IMR-90 (cell line): ENCODE measurements around the gene HSD11B1L. TPM values are rescaled to one million over a fixed set of nuclear protein-coding genes. Genes with fewer than 3 reads are reported as not detected.

Source experiments
- ATAC-seq: fragments of 200-7000 bp; cut with Tn5 transposase; 2 replicates; pipeline ENCODE4 v1.9.1; 2020; ENCODE audit warnings: low read depth, mild to moderate bottlenecking, moderate library complexity
- BruUV-seq: library from RNA; stranded (reverse); fragments of 400-500 nt; replicated peaks from 2 replicates; lab custom pipeline; 2021; lab: Mats Ljungman, UMichigan
- CTCF ChIA-PET: fragments of 300-600 bp; formaldehyde crosslinking; extraction: SDS; loops from one replicate; lab custom pipeline; 2021; ENCODE audit warnings: antibody characterized with exemption; lab: Yijun Ruan, JAX
- POLR2A ChIA-PET: fragments of 300-600 bp; sonication (Branson Sonifier 250); formaldehyde crosslinking; loops from one replicate; lab custom pipeline; 2022; ENCODE audit warnings: antibody characterized with exemption; ENCODE audit not compliant: unreplicated experiment; lab: Charles Lee
- DNase-seq: peaks from one replicate; pipeline ENCODE4 v3.0.0; 2013
- H2AFZ ChIP-seq: replicated peaks from 2 replicates; pipeline ENCODE3; 2013; ENCODE audit warnings: low read length, mild to moderate bottlenecking; ENCODE audit not compliant: poor library complexity
- H2AK5ac ChIP-seq: 2 replicates; pipeline ENCODE4 v1.6.1; 2013; ENCODE audit warnings: low read depth, low read length, inconsistent platforms
- H2AK9ac ChIP-seq: replicated peaks from 2 replicates; pipeline ENCODE3; 2013; ENCODE audit warnings: mild to moderate bottlenecking, low read depth, low read length, moderate library complexity; ENCODE audit not compliant: poor library complexity
- H2BK120ac ChIP-seq: 2 replicates; pipeline ENCODE4 v1.6.1; 2013; ENCODE audit warnings: low read depth, low read length, inconsistent platforms
- H2BK15ac ChIP-seq: 3 replicates; pipeline ENCODE4 v1.6.1; 2013; ENCODE audit warnings: low read depth, low read length, inconsistent platforms
- H2BK20ac ChIP-seq: 2 replicates; pipeline ENCODE4 v1.6.1; 2013; ENCODE audit warnings: low read depth, mild to moderate bottlenecking, inconsistent platforms, low read length, moderate library complexity
- H2BK5ac ChIP-seq: 2 replicates; pipeline ENCODE4 v1.6.1; 2013; ENCODE audit warnings: mild to moderate bottlenecking, low read depth, low read length, inconsistent platforms; ENCODE audit not compliant: poor library complexity, severe bottlenecking
- H3K14ac ChIP-seq: replicated peaks from 2 replicates; pipeline ENCODE4 v1.6.1; 2013; ENCODE audit warnings: low read depth, low read length, inconsistent platforms
- H3K18ac ChIP-seq: 2 replicates; pipeline ENCODE4 v1.6.1; 2013; ENCODE audit warnings: low read depth, low read length, control low read depth
- H3K23ac ChIP-seq: 2 replicates; pipeline ENCODE4 v1.6.1; 2013; ENCODE audit warnings: low read depth, low read length, inconsistent platforms
- H3K27ac ChIP-seq: 2 replicates; pipeline ENCODE4 v1.5.1; 2013; ENCODE audit warnings: mild to moderate bottlenecking, control low read depth, low read length; ENCODE audit not compliant: insufficient read depth
- H3K27me3 ChIP-seq: 2 replicates; pipeline ENCODE4 v1.6.1; 2013; ENCODE audit warnings: low read length; ENCODE audit not compliant: control insufficient read depth, insufficient read depth
- H3K36me3 ChIP-seq: 2 replicates; pipeline ENCODE4 v1.6.1; 2013; ENCODE audit warnings: low read length, mixed read lengths; ENCODE audit not compliant: control insufficient read depth, insufficient read depth
- H3K4ac ChIP-seq: 2 replicates; pipeline ENCODE4 v1.6.1; 2013; ENCODE audit warnings: low read depth, low read length, inconsistent platforms
- H3K4me1 ChIP-seq: 2 replicates; pipeline ENCODE4 v1.6.1; 2013; ENCODE audit warnings: low read length, mixed read lengths; ENCODE audit not compliant: control insufficient read depth, insufficient read depth
- H3K4me2 ChIP-seq: 2 replicates; pipeline ENCODE4 v1.6.1; 2013; ENCODE audit warnings: low read depth, mild to moderate bottlenecking, control low read depth, low read length, moderate library complexity
- H3K4me3 ChIP-seq: 2 replicates; pipeline ENCODE4 v1.5.1; 2013; ENCODE audit warnings: low read depth, mild to moderate bottlenecking, control low read depth, low read length, moderate library complexity; ENCODE audit not compliant: insufficient read depth
- H3K56ac ChIP-seq: 2 replicates; pipeline ENCODE4 v1.6.1; 2013; ENCODE audit warnings: low read length, inconsistent platforms; ENCODE audit not compliant: insufficient read depth; ENCODE audit errors: extremely low read depth
- H3K79me1 ChIP-seq, 2 experiments: 2 replicates each; pipeline ENCODE4 v1.6.1; 2013; ENCODE audit warnings: low read length in 2 of 2, inconsistent platforms in 1 of 2, low read depth in 1 of 2
- H3K9ac ChIP-seq: 2 replicates; pipeline ENCODE4 v1.6.1; 2013; ENCODE audit warnings: low read depth, low read length, control low read depth
- H3K9me1 ChIP-seq: 2 replicates; pipeline ENCODE4 v1.6.1; 2013; ENCODE audit warnings: low read length, inconsistent platforms; ENCODE audit not compliant: insufficient read depth
- H3K9me3 ChIP-seq: 2 replicates; pipeline ENCODE4 v1.6.1; 2013; ENCODE audit warnings: low read length; ENCODE audit not compliant: control insufficient read depth, insufficient read depth
- H4K20me1 ChIP-seq: 2 replicates; pipeline ENCODE4 v1.6.1; 2013; ENCODE audit warnings: low read length, inconsistent platforms; ENCODE audit not compliant: insufficient read depth
- H4K5ac ChIP-seq: 2 replicates; pipeline ENCODE4 v1.6.1; 2013; ENCODE audit warnings: mild to moderate bottlenecking, low read depth, low read length, control low read depth
- H4K8ac ChIP-seq, 2 experiments: 2 replicates each; pipeline ENCODE4 v1.6.1; 2013; ENCODE audit warnings: low read depth in 2 of 2, low read length in 2 of 2, control low read depth in 1 of 2, inconsistent platforms in 1 of 2
- H4K91ac ChIP-seq: 2 replicates; pipeline ENCODE4 v1.6.1; 2013; ENCODE audit warnings: low read depth, low read length, inconsistent platforms; ENCODE audit not compliant: insufficient read depth
- BHLHE40 ChIP-seq: fragments of 150-350 bp; IDR thresholded peaks from 2 replicates; pipeline ENCODE4 v1.6.1; 2016; ENCODE audit warnings: mild to moderate bottlenecking, low read depth, low read length
- CHD1 ChIP-seq: IDR thresholded peaks from 2 replicates; pipeline ENCODE4 v1.6.1; 2012; ENCODE audit warnings: low read depth, low read length, improper control_type of control experiment
- MAZ ChIP-seq: IDR thresholded peaks from 2 replicates; pipeline ENCODE4 v1.6.1; 2012; ENCODE audit warnings: low read depth, mild to moderate bottlenecking, low read length, improper control_type of control experiment, moderate library complexity, borderline replicate concordance
- POLR2A ChIP-seq: IDR thresholded peaks from 2 replicates; pipeline ENCODE4 v1.6.1; 2012; ENCODE audit warnings: mild to moderate bottlenecking, low read depth, low read length
- RAD21 ChIP-seq: IDR thresholded peaks from 2 replicates; pipeline ENCODE4 v1.6.1; 2012; ENCODE audit warnings: low read length, improper control_type of control experiment
- RCOR1 ChIP-seq: IDR thresholded peaks from 2 replicates; pipeline ENCODE4 v1.6.1; 2012; ENCODE audit warnings: mild to moderate bottlenecking, low read length, improper control_type of control experiment; ENCODE audit not compliant: insufficient replicate concordance
- RFX5 ChIP-seq: IDR thresholded peaks from 2 replicates; pipeline ENCODE4 v1.8.0; 2012; ENCODE audit warnings: low read depth, mild to moderate bottlenecking, low read length, moderate library complexity
- SMC3 ChIP-seq: fragments of 150-350 bp; IDR thresholded peaks from 2 replicates; pipeline ENCODE4 v1.6.1; 2016; ENCODE audit warnings: low read depth, mild to moderate bottlenecking, antibody characterized with exemption, low read length, moderate library complexity
- WGBS, 2 experiments: methylation state at CpG; one replicate each; pipeline versions ENCODE4 v1.1.5 to v1.1.7; 2013; ENCODE audit warnings: missing lambda C conversion rate in 2 of 2; ENCODE audit not compliant: insufficient read length in 1 of 2; ENCODE audit errors: extremely low coverage in 2 of 2; 5-methylcytosine and 5-hydroxymethylcytosine counted together
- dilution Hi-C: fragments of 300-500 bp; cut with HindIII; formaldehyde crosslinking; loops from one replicate; pipeline ENCODE4 v1.14.3; 2018; ENCODE audit warnings: low sequenced_read_pairs; ENCODE audit not compliant: unreplicated experiment
- in situ Hi-C: fragments of 300-500 bp; cut with MboI; formaldehyde crosslinking; loops from 3 replicates; pipeline ENCODE4 v1.14.3; 2019; ENCODE audit warnings: low sequenced_read_pairs, inconsistent platforms, mixed read lengths
- intact Hi-C: fragments of 100-400 bp; cut with micrococcal nuclease; formaldehyde crosslinking; loops from 2 replicates; pipeline ENCODE4 v1.10.0; 2022
- polyA plus RNA-seq, 3 experiments: library from polyadenylated mRNA; depleted of rRNA; stranded (reverse); fragments of >200 nt; gene quantifications; 2 replicates each; pipeline ENCODE4 v1.2.3, GENCODE V29; 2012; ENCODE audit warnings: low replicate concordance in 1 of 3
- total RNA-seq: library from RNA; depleted of rRNA; stranded (reverse); fragments of >200 nt; gene quantifications from 2 replicates; pipeline ENCODE4 v1.2.3, GENCODE V29; 2012
- TF ChIP-seq, protein P1 (sequence below): conservative IDR thresholded peaks from 2 replicates; pipeline ENCODE4 v1.5.1; 2012; ENCODE audit warnings: mild to moderate bottlenecking, low read depth, low read length, improper control_type of control experiment

Gene HSD11B1L
- total and polyA plus RNA-seq, 2 of the 4 experiments (the other 2 are of a cell fraction): 2.2 to 7.2 TPM

DNA sequence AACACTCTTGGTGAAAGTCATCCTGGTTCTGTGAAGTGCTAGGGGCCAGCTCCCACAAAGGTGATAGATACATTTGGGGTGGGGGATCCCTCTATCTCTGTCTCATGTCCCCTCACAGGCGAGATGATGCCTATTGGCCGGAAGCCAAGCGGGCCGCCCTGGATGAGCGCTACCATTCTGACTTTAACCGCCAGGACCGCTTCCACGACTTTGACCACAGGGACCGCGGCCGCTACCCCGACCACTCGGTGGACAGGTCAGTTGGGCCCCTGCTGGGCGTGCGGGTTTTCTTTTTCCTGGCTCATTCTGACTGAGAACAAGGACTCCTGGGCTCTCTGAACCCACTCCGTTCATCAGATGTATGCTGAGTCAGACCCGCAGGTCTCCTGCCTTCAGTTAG, 16.9 kb upstream of the HSD11B1L start:
- H4K5ac ChIP-seq: no peak overlapping the region
- ATAC-seq (no peak), DNase-seq (no peak)
- H2AK9ac ChIP-seq: no peak overlapping the region
- ChIA-PET CTCF (no interaction called here), POLR2A (no interaction called here)
- H3K27me3 ChIP-seq: no peaks in the 10 kb centered on the region
- H3K9me1 ChIP-seq: peaks cover 6% of the 10 kb centered on the region; the same call in 1 of the 2 replicates
- no peak overlapping the region for H2BK5ac ChIP-seq
- no peak overlapping the region for H3K4me2 ChIP-seq
- no peak overlapping the region for H3K4me3 ChIP-seq
- no peak overlapping the region for H3K14ac ChIP-seq
- no peak overlapping the region for H3K18ac ChIP-seq
- BruUV-seq: no TSS peak
- WGBS, 2 experiments: 96% methylated on average over 9 of the region's 17 CpGs; no CpG with 5 or more reads in 1 of the 2 experiments
- H3K9me3 ChIP-seq: no peaks in the 10 kb centered on the region
- no peak overlapping the region for H3K27ac ChIP-seq
- dilution Hi-C loops (no loop called here), intact Hi-C loops (no loop called here), in situ Hi-C loops (no loop called here)
- H3K4me1 ChIP-seq: no peaks in the 10 kb centered on the region
- peaks cover 78% of the 10 kb centered on the region for H3K36me3 ChIP-seq
- H3K9ac ChIP-seq: no peak overlapping the region
- no peak overlapping the region for H3K23ac ChIP-seq
- H4K91ac ChIP-seq: no peak overlapping the region
- H4K20me1 ChIP-seq: peaks cover 31% of the 10 kb centered on the region
- H2AK5ac ChIP-seq: no peak overlapping the region
- H4K8ac ChIP-seq: no peak overlapping the region
- TF ChIP-seq POLR2A (no peak), RCOR1 (no peak), CHD1 (no peak), RFX5 (no peak), MAZ (no peak), RAD21 (no peak), BHLHE40 (no peak), SMC3 (no peak)
- TF ChIP-seq, protein P1, sequence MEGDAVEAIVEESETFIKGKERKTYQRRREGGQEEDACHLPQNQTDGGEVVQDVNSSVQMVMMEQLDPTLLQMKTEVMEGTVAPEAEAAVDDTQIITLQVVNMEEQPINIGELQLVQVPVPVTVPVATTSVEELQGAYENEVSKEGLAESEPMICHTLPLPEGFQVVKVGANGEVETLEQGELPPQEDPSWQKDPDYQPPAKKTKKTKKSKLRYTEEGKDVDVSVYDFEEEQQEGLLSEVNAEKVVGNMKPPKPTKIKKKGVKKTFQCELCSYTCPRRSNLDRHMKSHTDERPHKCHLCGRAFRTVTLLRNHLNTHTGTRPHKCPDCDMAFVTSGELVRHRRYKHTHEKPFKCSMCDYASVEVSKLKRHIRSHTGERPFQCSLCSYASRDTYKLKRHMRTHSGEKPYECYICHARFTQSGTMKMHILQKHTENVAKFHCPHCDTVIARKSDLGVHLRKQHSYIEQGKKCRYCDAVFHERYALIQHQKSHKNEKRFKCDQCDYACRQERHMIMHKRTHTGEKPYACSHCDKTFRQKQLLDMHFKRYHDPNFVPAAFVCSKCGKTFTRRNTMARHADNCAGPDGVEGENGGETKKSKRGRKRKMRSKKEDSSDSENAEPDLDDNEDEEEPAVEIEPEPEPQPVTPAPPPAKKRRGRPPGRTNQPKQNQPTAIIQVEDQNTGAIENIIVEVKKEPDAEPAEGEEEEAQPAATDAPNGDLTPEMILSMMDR: no peak
- H3K79me1 ChIP-seq: peaks cover 0 to 49% of the 10 kb centered on the region in 2 experiments; a peak in 3 of 4 replicates
- H2BK20ac ChIP-seq: no peak overlapping the region
- H3K56ac ChIP-seq: no peak overlapping the region
- no peak overlapping the region for H2BK120ac ChIP-seq
- no peak overlapping the region for H3K4ac ChIP-seq
- no peak overlapping the region for H2BK15ac ChIP-seq
- no peak overlapping the region for H2AFZ ChIP-seq
